Activated CD4-positive, alpha-beta T cell treated with anti-CD3 and anti-CD28 coated beads, Interleukin-2, amount 50 U/mL, for 48 hours (primary cell): ENCODE measurements around the gene CRYBG3.

Experiments
- DNase-seq, 2 experiments: peaks; one replicate each; pipeline ENCODE4 v3.0.0-alpha.2; 2020

CRYBG3 gene

GRCh38 chr3:97839944-97840343 lies 18.1 kb downstream of the CRYBG3 start:
- no peak for DNase-seq

- DNase-seq, result no peak
Measured at GRCh38 chr3:97841304-97841703, 19.5 kb downstream of the CRYBG3 start.

GRCh38 chr3:97841956-97842355 lies 20.1 kb downstream of the CRYBG3 start:
- no peak for DNase-seq

GRCh38 chr3:97848779-97849178 lies 27.0 kb downstream of the CRYBG3 start:
- DNase-seq, result no peak

GRCh38 chr3:97857401-97857800 lies 35.6 kb downstream of the CRYBG3 start:
- DNase-seq, result no peak

- DNase-seq, result no peak
Measured at GRCh38 chr3:97860364-97860763, 38.6 kb downstream of the CRYBG3 start.

GRCh38 chr3:97862582-97862981 lies 40.8 kb downstream of the CRYBG3 start:
- no peak for DNase-seq

GRCh38 chr3:97863031-97863430 lies 41.2 kb downstream of the CRYBG3 start:
- DNase-seq, result no peak

- no peak for DNase-seq
Measured at GRCh38 chr3:97863775-97864174, 42.0 kb downstream of the CRYBG3 start.

- DNase-seq, result no peak
Measured at GRCh38 chr3:97871186-97871585, 49.4 kb downstream of the CRYBG3 start.

- peak; percentile 6 to 10 for DNase-seq
Measured at GRCh38 chr3:97871801-97872524, 50.2 kb downstream of the CRYBG3 start.

GRCh38 chr3:97872525-97873042 lies 50.8 kb downstream of the CRYBG3 start:
- DNase-seq, result no peak

- DNase-seq, result no peak
Measured at GRCh38 chr3:97880267-97880666, 58.5 kb downstream of the CRYBG3 start.

GRCh38 chr3:97882975-97883598 lies 61.3 kb downstream of the CRYBG3 start:
- no peak for DNase-seq

- DNase-seq, result no peak
Measured at GRCh38 chr3:97883736-97884135, 61.9 kb downstream of the CRYBG3 start.

- DNase-seq, result no peak
Measured at GRCh38 chr3:97884586-97885123, 62.8 kb downstream of the CRYBG3 start.

- no peak for DNase-seq
Measured at GRCh38 chr3:97885931-97886824, 64.4 kb downstream of the CRYBG3 start.

- DNase-seq, result no peak
Measured at GRCh38 chr3:97889814-97890213, 68.0 kb downstream of the CRYBG3 start.

- DNase-seq, result no peak
Measured at GRCh38 chr3:97892852-97893251, 71.0 kb downstream of the CRYBG3 start.

GRCh38 chr3:97895216-97895615 lies 73.4 kb downstream of the CRYBG3 start:
- DNase-seq, result no peak

GRCh38 chr3:97896129-97896528 lies 74.3 kb downstream of the CRYBG3 start:
- no peak for DNase-seq

- DNase-seq, result no peak
Measured at GRCh38 chr3:97896547-97896946, 74.7 kb downstream of the CRYBG3 start.

- no peak for DNase-seq
Measured at GRCh38 chr3:97899331-97899730, 77.5 kb downstream of the CRYBG3 start.
